GM23248 (cell line): Measurements from ENCODE around the gene NYAP1.
"Not testable (repeated sequence)": the region's sequence is repeated elsewhere in the genome, so short reads cannot be mapped to it uniquely, and the experiment has no call there.

Experiments
- EZH2 ChIP-seq: fragments of 200-600 bp; sonication (generic); IDR thresholded peaks from 2 replicates; pipeline ENCODE4 v1.6.1; 2018; ENCODE audit warnings: antibody characterized with exemption, mild to moderate bottlenecking; ENCODE audit not compliant: insufficient read depth, poor library complexity, severe bottlenecking
- EZH2phosphoT487 ChIP-seq: fragments of 200-600 bp; sonication (generic); IDR thresholded peaks from 2 replicates; pipeline ENCODE4 v1.6.1; 2018; ENCODE audit warnings: antibody characterized with exemption, moderate library complexity, mild to moderate bottlenecking, low read depth; ENCODE audit not compliant: insufficient read depth

GRCh38 chr7:100536695-100537094 lies 53.0 kb downstream of the NYAP1 start:
- not testable (repeated sequence) for TF ChIP-seq EZH2phosphoT487, EZH2
